ENCODE data around the gene FRY. TPM values are rescaled to one million over a fixed set of nuclear protein-coding genes. Genes with fewer than 3 reads are reported as not detected.

Gene FRY
- total and polyA plus RNA-seq, 2 of the 13 experiments (the other 11 are each of a cell fraction or from before 2014, with no cell fraction given), result 8.2 to 13.1 TPM

GRCh38 chr13:32045982-32046785 lies 14.6 kb downstream of the FRY start (continued):
- no peak for TF ChIP-seq SKIL (CRISPR knock-in tag; IDR thresholded peaks at IDR 0.05; ENCODE audit: borderline replicate concordance)
- no peak for TF ChIP-seq ZSCAN12 (CRISPR knock-in tag; IDR thresholded peaks at IDR 0.05)
- TF ChIP-seq CREB1 (IDR thresholded peaks at IDR 0.05), result no peak
- TF ChIP-seq CREB1 (CRISPR knock-in tag; IDR thresholded peaks at IDR 0.05), result peak; percentile 46; the same call in 1 of the 2 replicates
- no peak for TF ChIP-seq ZBTB4 (CRISPR knock-in tag; IDR thresholded peaks at IDR 0.05; ENCODE audit: borderline replicate concordance)
- TF ChIP-seq ZNF652 (CRISPR knock-in tag; IDR thresholded peaks at IDR 0.05; ENCODE audit: borderline replicate concordance, low read depth), result no peak
- TF ChIP-seq RFX3 (CRISPR knock-in tag; IDR thresholded peaks at IDR 0.05), result no peak
- TF ChIP-seq ZUFSP (CRISPR knock-in tag; IDR thresholded peaks at IDR 0.05; ENCODE audit: borderline replicate concordance), result no peak
- no peak for TF ChIP-seq HMGXB4 (CRISPR knock-in tag; IDR thresholded peaks at IDR 0.05; ENCODE audit: borderline replicate concordance in 1 of 2, low read depth in 1 of 2)
- no peak for TF ChIP-seq ZNF607 (CRISPR knock-in tag; IDR thresholded peaks at IDR 0.05; ENCODE audit: borderline replicate concordance)
- no peak for TF ChIP-seq MED8 (CRISPR knock-in tag; IDR thresholded peaks at IDR 0.05; ENCODE audit: insufficient replicate concordance)
- TF ChIP-seq SPEN (CRISPR knock-in tag; IDR thresholded peaks at IDR 0.05; ENCODE audit: low read depth), result no peak
- no peak for TF ChIP-seq ZBTB25 (CRISPR knock-in tag; IDR thresholded peaks at IDR 0.05)
- no peak for TF ChIP-seq ARNT2 (CRISPR knock-in tag; IDR thresholded peaks at IDR 0.05; ENCODE audit: low read depth)
- no peak for TF ChIP-seq MBD4 (IDR thresholded peaks at IDR 0.05; ENCODE audit: borderline replicate concordance, low read length)
- TF ChIP-seq MED1 (CRISPR knock-in tag; IDR thresholded peaks at IDR 0.05), result peak; percentile 40
- no peak for TF ChIP-seq IRF2 (CRISPR knock-in tag; IDR thresholded peaks at IDR 0.05)
- TF ChIP-seq TEF (CRISPR knock-in tag; IDR thresholded peaks at IDR 0.05), result no peak

All from HepG2 (cell line).